CD4-positive, alpha-beta memory T cell (primary cell): ENCODE results near the gene TSKS. TPM values are rescaled to one million over a fixed set of nuclear protein-coding genes. Genes with fewer than 3 reads are reported as not detected.
A peak's percentile ranks its signal among the peaks of the same experiment; 100 is the strongest.

Source experiments
- CTCF ChIA-PET: fragments of 350-600 bp; sonication (Branson Sonifier 250); formaldehyde crosslinking; loops from one replicate; lab custom pipeline; 2021; ENCODE audit warnings: inconsistent platforms; ENCODE audit not compliant: partially characterized antibody; lab: Charles Lee
- POLR2A ChIA-PET: fragments of 350-600 bp; sonication (Branson Sonifier 250); formaldehyde crosslinking; loops from one replicate; lab custom pipeline; 2021; ENCODE audit not compliant: partially characterized antibody; lab: Charles Lee
- DNase-seq, 5 donors: peaks; one replicate each; pipeline versions ENCODE4 v3.0.0 to v3.0.0-alpha.2; 2020 to 2022; ENCODE audit warnings: mixed read lengths in 1 of 5
- H3K27ac ChIP-seq: one replicate; pipeline ENCODE4 v1.7.0; 2013; ENCODE audit warnings: low read depth, low read length
- H3K27me3 ChIP-seq: 2 replicates; pipeline ENCODE4 v1.7.0; 2013; ENCODE audit warnings: mild to moderate bottlenecking, low read length, moderate library complexity; ENCODE audit not compliant: insufficient read depth
- H3K36me3 ChIP-seq: 2 replicates; pipeline ENCODE4 v1.7.0; 2013; ENCODE audit warnings: mild to moderate bottlenecking, low read length, moderate library complexity; ENCODE audit not compliant: insufficient read depth
- H3K4me1 ChIP-seq: 2 replicates; pipeline ENCODE4 v1.7.0; 2013; ENCODE audit warnings: mild to moderate bottlenecking, low read length, moderate library complexity; ENCODE audit not compliant: insufficient read depth
- H3K4me3 ChIP-seq, 2 donors: one replicate each; pipeline ENCODE4 v1.7.0; 2013; ENCODE audit warnings: low read length in 2 of 2, mild to moderate bottlenecking in 1 of 2
- H3K9me3 ChIP-seq, 2 donors: one replicate each; pipeline ENCODE4 v1.7.0; 2013; ENCODE audit warnings: low read length in 2 of 2, control low read depth in 1 of 2; ENCODE audit not compliant: control insufficient read depth in 1 of 2
- H3K27ac Mint-ChIP-seq, 7 donors: one replicate each; pipeline ENCODE4 v1.8.0; 2020 to 2021; ENCODE audit warnings: mixed read lengths in 7 of 7, mild to moderate bottlenecking in 6 of 7, inconsistent platforms in 3 of 7, moderate library complexity in 3 of 7
- H3K27me3 Mint-ChIP-seq, 2 donors: one replicate each; pipeline ENCODE4 v1.8.0; 2020 to 2021; ENCODE audit warnings: mixed read lengths in 2 of 2
- H3K36me3 Mint-ChIP-seq, 2 donors: one replicate each; pipeline ENCODE4 v1.8.0; 2020 to 2021; ENCODE audit warnings: mixed read lengths in 2 of 2, inconsistent platforms in 1 of 2, mild to moderate bottlenecking in 1 of 2
- H3K4me1 Mint-ChIP-seq, 4 donors: one replicate each; pipeline ENCODE4 v1.8.0; 2020 to 2021; ENCODE audit warnings: mixed read lengths in 4 of 4, mild to moderate bottlenecking in 1 of 4
- H3K4me3 Mint-ChIP-seq, 8 donors: one replicate each; pipeline ENCODE4 v1.8.0; 2020 to 2021; ENCODE audit warnings: mixed read lengths in 8 of 8, mild to moderate bottlenecking in 7 of 8, moderate library complexity in 6 of 8, inconsistent platforms in 3 of 8
- H3K9me3 Mint-ChIP-seq, 8 donors: one replicate each; pipeline ENCODE4 v1.8.0; 2020 to 2021; ENCODE audit warnings: mixed read lengths in 8 of 8, mild to moderate bottlenecking in 5 of 8, inconsistent platforms in 3 of 8, moderate library complexity in 1 of 8
- intact Hi-C: fragments of 100-400 bp; cut with micrococcal nuclease; formaldehyde crosslinking; loops from one replicate; pipeline ENCODE4 v1.15.1; 2023
- polyA plus RNA-seq, 2 donors: library from polyadenylated mRNA; unstranded; fragments of 300-500 nt; fragmentation: Illumina TruSeq; gene quantifications; one replicate each; pipeline ENCODE4 v1.2.3, GENCODE V29; 2021
- total RNA-seq, 2 experiments: library from RNA; stranded (reverse); gene quantifications; one replicate each; pipeline ENCODE4 v1.2.3, GENCODE V29; 2021

TSKS gene
- total and polyA plus RNA-seq, 4 experiments from 2014 or later: 0.16 to 1.1 (median 0.73) TPM

DNA sequence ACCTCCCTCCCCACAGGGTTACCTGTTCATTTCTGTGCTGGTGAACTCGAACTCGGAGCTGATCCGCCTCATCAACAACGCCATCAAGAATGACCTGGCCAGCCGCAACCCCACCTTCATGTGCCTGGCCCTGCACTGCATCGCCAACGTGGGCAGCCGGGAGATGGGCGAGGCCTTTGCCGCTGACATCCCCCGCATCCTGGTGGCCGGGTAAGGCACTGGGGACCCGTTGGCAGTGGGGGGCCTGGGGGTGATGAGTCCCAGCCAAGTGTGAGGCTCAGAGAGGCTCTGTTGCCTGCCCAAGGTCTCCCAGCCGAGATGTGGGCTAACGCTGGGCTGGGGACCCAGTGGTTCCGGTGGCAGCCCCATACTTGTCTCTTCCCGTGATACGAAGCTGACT, 19.4 kb upstream of the TSKS start:
- Mint-ChIP-seq H3K27ac (peak overlapping the region in 1 of 7 donors; percentile 32), H3K4me3 (no peak overlapping the region), H3K27me3 (no peaks in the 10 kb centered on the region), H3K36me3 (peaks cover 36 to 51% of the 10 kb centered on the region in 2 donors), H3K9me3 (no peaks in the 10 kb centered on the region), H3K4me1 (peaks cover 10 to 23% (median 14%) of the 10 kb centered on the region in 4 donors)
- DNase-seq: no peak
- H3K4me1 ChIP-seq: no peaks in the 10 kb centered on the region
- ChIA-PET POLR2A (no interaction called here), CTCF (interaction anchor here (0.5 to 1.4 kb wide), 2 partner anchors 40 to 482 kb away, joined by 3 read pairs; no protein-coding TSS in a partner anchor)
- no peaks in the 10 kb centered on the region for H3K9me3 ChIP-seq
- no peak overlapping the region for H3K27ac ChIP-seq
- H3K27me3 ChIP-seq: no peaks in the 10 kb centered on the region
- intact Hi-C loops: no loop called here
- no peak overlapping the region for H3K4me3 ChIP-seq
- H3K36me3 ChIP-seq: peaks cover 26% of the 10 kb centered on the region

DNA sequence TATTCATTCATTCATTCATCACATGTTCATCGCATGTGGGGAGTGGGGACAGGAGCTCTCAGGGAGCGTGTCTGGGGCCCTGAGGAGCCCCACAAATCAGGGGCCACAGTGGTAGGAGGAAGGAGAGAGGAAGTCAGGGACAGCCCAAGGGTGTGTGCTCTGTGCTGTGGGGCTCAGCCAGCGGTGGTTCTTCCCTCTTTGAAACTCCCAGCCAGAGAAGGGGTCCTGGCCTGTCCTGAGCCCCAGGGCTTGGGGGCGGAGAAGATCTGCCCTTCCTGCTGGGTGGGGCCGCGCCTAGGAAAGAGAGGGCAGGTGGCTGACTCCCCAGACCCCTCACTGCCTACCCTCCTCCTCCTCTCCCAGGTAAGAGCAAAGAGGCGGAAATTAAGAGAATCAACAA, 18.3 kb upstream of the TSKS start:
- no peak for DNase-seq

DNA sequence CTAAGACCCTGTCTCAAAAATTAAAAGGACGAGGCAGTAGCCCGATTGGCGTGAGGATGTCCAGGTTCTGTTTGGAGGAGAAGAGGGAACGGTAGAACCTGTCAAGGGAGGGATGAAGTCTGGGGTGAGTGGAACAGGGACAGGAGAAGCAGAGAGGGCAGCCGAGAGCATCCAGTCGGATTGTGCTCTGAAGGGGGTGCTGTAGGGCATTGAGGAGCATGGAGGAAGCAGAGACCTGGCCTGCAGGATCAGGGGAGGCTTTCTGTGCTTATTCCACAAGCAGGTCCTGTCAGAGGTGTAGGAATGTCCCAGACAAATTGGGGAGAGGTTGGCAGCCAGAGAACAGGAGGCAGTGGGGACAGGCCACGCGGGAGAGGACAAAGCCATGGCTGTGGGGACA, 17.8 kb upstream of the TSKS start:
- peaks cover 26% of the 10 kb centered on the region for H3K36me3 ChIP-seq
- H3K27me3 ChIP-seq: no peaks in the 10 kb centered on the region
- no peaks in the 10 kb centered on the region for H3K9me3 Mint-ChIP-seq
- peaks cover 10 to 28% (median 13%) of the 10 kb centered on the region in 4 donors for H3K4me1 Mint-ChIP-seq
- DNase-seq: no peak
- H3K4me3 ChIP-seq: no peak overlapping the region
- H3K27me3 Mint-ChIP-seq: no peaks in the 10 kb centered on the region
- H3K36me3 Mint-ChIP-seq: peaks cover 31 to 44% of the 10 kb centered on the region in 2 donors
- no peak overlapping the region for H3K27ac ChIP-seq
- ChIA-PET CTCF (no interaction called here), POLR2A (no interaction called here)
- H3K4me3 Mint-ChIP-seq: no peak overlapping the region
- H3K4me1 ChIP-seq: no peaks in the 10 kb centered on the region
- H3K9me3 ChIP-seq: no peaks in the 10 kb centered on the region
- intact Hi-C loops: no loop called here
- H3K27ac Mint-ChIP-seq: peak overlapping the region in 4 of 7 donors; percentile 73 to 89 (median 78)

More for the DNA sequence above, 18.3 kb upstream of the TSKS start:
- intact Hi-C loops: no loop called here
- Histone ChIP-seq H3K9me3 (no peaks in the 10 kb centered on the region), H3K27me3 (no peaks in the 10 kb centered on the region), H3K27ac (no peak overlapping the region), H3K36me3 (peaks cover 26% of the 10 kb centered on the region), H3K4me3 (no peak overlapping the region), H3K4me1 (no peaks in the 10 kb centered on the region)
- ChIA-PET POLR2A (no interaction called here), CTCF (no interaction called here)
- peaks cover 31 to 47% of the 10 kb centered on the region in 2 donors for H3K36me3 Mint-ChIP-seq
- H3K9me3 Mint-ChIP-seq: no peaks in the 10 kb centered on the region
- H3K27ac Mint-ChIP-seq: peak overlapping the region in 1 of 7 donors; percentile 81
- H3K4me1 Mint-ChIP-seq: peaks cover 10 to 26% (median 12%) of the 10 kb centered on the region in 4 donors
- H3K27me3 Mint-ChIP-seq: no peaks in the 10 kb centered on the region
- no peak overlapping the region for H3K4me3 Mint-ChIP-seq

- Histone ChIP-seq H3K4me1 (no peaks in the 10 kb centered on the region), H3K36me3 (peaks cover 21% of the 10 kb centered on the region), H3K9me3 (no peaks in the 10 kb centered on the region), H3K27ac (no peak overlapping the region), H3K4me3 (no peak overlapping the region), H3K27me3 (no peaks in the 10 kb centered on the region)
- H3K27me3 Mint-ChIP-seq: no peaks in the 10 kb centered on the region
- POLR2A ChIA-PET: no interaction called here
- CTCF ChIA-PET: no interaction called here
- H3K4me3 Mint-ChIP-seq: no peak overlapping the region
- peak overlapping the region in 5 of 7 donors; percentile 23 to 89 (median 62) for H3K27ac Mint-ChIP-seq
- no peak for DNase-seq
- intact Hi-C loops: no loop called here
- H3K36me3 Mint-ChIP-seq: peaks cover 26 to 39% of the 10 kb centered on the region in 2 donors
- H3K4me1 Mint-ChIP-seq: peaks cover 8 to 23% (median 11%) of the 10 kb centered on the region in 4 donors
- no peaks in the 10 kb centered on the region for H3K9me3 Mint-ChIP-seq
Observed at GRCh38 chr19:49779731-49780555, 16.8 kb upstream of the TSKS start.

DNA sequence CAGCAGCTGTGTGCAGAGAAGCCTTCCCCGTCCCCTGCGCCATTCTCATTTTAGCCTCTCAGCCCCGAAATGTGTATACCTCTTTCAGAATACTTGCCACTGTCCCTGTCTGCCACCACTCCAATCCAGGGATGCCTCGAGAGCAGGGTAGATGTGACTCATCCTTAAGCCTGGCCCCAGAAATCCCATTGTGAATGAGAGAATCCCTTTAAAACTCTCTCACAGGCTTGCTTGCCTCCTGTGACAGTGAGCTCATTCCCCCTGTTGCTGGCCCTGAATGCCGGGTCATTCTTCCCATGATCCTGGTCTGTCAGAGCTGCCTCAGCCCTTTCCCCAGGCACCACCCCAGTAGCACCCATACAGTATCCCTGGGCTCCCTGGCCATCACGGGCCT, 13.3 kb upstream of the TSKS start:
- H3K4me1 ChIP-seq: no peaks in the 10 kb centered on the region

GRCh38 chr19:49775742-49776370, 12.8 kb upstream of the TSKS start:
- H3K9me3 ChIP-seq: no peaks in the 10 kb centered on the region
- Mint-ChIP-seq H3K4me1 (peaks cover 15 to 28% (median 19%) of the 10 kb centered on the region in 4 donors), H3K36me3 (peaks cover 12 to 28% of the 10 kb centered on the region in 2 donors), H3K4me3 (no peak overlapping the region), H3K27ac (peak overlapping the region in 2 of 7 donors; percentile 70 to 80), H3K9me3 (no peaks in the 10 kb centered on the region), H3K27me3 (no peaks in the 10 kb centered on the region)
- DNase-seq: no peak
- CTCF ChIA-PET: interaction anchor here (1.1 kb wide), 1 partner anchor 782 kb away, joined by 3 read pairs; the partner anchor contains the start of genes GYS1 and RUVBL2
- no peak overlapping the region for H3K27ac ChIP-seq
- no peaks in the 10 kb centered on the region for H3K36me3 ChIP-seq
- intact Hi-C loops: no loop called here
- H3K4me1 ChIP-seq: no peaks in the 10 kb centered on the region
- H3K27me3 ChIP-seq: no peaks in the 10 kb centered on the region
- no peak overlapping the region for H3K4me3 ChIP-seq
- POLR2A ChIA-PET: no interaction called here

More for the DNA sequence above, 13.3 kb upstream of the TSKS start:
- no peak for DNase-seq
- no peak overlapping the region for H3K27ac ChIP-seq
- peaks cover 12 to 33% of the 10 kb centered on the region in 2 donors for H3K36me3 Mint-ChIP-seq
- intact Hi-C loops: no loop called here
- H3K27me3 ChIP-seq: no peaks in the 10 kb centered on the region
- CTCF ChIA-PET: interaction anchor here (1.1 kb wide), 1 partner anchor 783 kb away, joined by 3 read pairs; the partner anchor contains the start of genes GYS1 and RUVBL2
- H3K4me3 Mint-ChIP-seq: no peak overlapping the region
- H3K9me3 Mint-ChIP-seq: no peaks in the 10 kb centered on the region
- no peak overlapping the region for H3K4me3 ChIP-seq
- H3K27ac Mint-ChIP-seq: peak overlapping the region in 1 of 7 donors; percentile 70
- H3K4me1 Mint-ChIP-seq: peaks cover 15 to 32% (median 20%) of the 10 kb centered on the region in 4 donors
- H3K27me3 Mint-ChIP-seq: no peaks in the 10 kb centered on the region
- POLR2A ChIA-PET: no interaction called here
- H3K36me3 ChIP-seq: no peaks in the 10 kb centered on the region
- H3K9me3 ChIP-seq: no peaks in the 10 kb centered on the region

DNA sequence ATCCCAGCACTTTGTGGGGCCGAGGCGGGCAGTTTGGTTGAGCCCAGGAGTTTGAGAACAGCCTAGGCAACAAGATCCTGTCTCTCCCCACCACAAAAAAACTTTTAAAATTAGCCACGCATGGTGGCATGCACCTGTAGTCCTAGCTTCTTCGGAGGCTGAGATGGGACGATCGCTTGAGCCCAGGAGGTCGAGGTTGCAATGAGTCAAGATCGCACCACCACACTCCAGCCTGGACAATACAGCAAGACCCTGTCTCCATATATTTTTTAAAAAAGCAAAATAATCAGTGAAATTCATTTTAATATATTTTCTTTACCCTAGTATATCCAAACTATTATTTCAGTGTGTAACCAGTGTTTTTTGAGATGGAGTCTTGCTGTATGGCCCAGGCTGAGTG, 11.9 kb upstream of the TSKS start:
- Mint-ChIP-seq H3K4me1 (peaks cover 14 to 30% (median 19%) of the 10 kb centered on the region in 4 donors), H3K27me3 (no peaks in the 10 kb centered on the region), H3K36me3 (peaks cover 14 to 23% of the 10 kb centered on the region in 2 donors), H3K4me3 (no peak overlapping the region), H3K27ac (no peak overlapping the region), H3K9me3 (no peaks in the 10 kb centered on the region)
- Histone ChIP-seq H3K9me3 (no peaks in the 10 kb centered on the region), H3K4me3 (no peak overlapping the region), H3K27ac (no peak overlapping the region), H3K36me3 (no peaks in the 10 kb centered on the region), H3K27me3 (no peaks in the 10 kb centered on the region), H3K4me1 (peaks cover 4% of the 10 kb centered on the region)
- intact Hi-C loops: no loop called here
- POLR2A ChIA-PET: no interaction called here
- CTCF ChIA-PET: interaction anchor here (0.7 kb wide), 1 partner anchor 715 kb away, joined by 4 read pairs; no protein-coding TSS in a partner anchor
- no peak for DNase-seq
